UCSD-AML1 (cell line): ENCODE results near the gene ARFIP2.

Experiments used
- DNase-seq: peaks from one replicate; lab custom pipeline; 2025; ENCODE audit not compliant: unreplicated experiment; lab: John Stamatoyannopoulos, UW

Gene ARFIP2

GRCh38 chr11:6448574-6448973 lies 32.6 kb downstream of the ARFIP2 start:
- no peak for DNase-seq

- peak; percentile 59 for DNase-seq
These were observed 37.7 kb downstream of the ARFIP2 start for GRCh38 chr11:6443269-6444003.

GRCh38 chr11:6442441-6442840 lies 38.7 kb downstream of the ARFIP2 start:
- DNase-seq, result no peak

- no peak for DNase-seq
These were observed 40.2 kb downstream of the ARFIP2 start, which contains the start of gene HPX for GRCh38 chr11:6440906-6441358. Gene HPX (minus strand): TSS chr11:6440987. CDS start chr11:6440963, 24 bp downstream.

GRCh38 chr11:6438979-6439571 lies 42.1 kb downstream of the ARFIP2 start:
- peak; percentile 47 for DNase-seq

- no peak for DNase-seq
These were observed 43.1 kb downstream of the ARFIP2 start for GRCh38 chr11:6437993-6438392.

GRCh38 chr11:6437423-6437822 lies 43.7 kb downstream of the ARFIP2 start:
- DNase-seq, result no peak

- DNase-seq, result no peak
These were observed 47.0 kb downstream of the ARFIP2 start for GRCh38 chr11:6433998-6434660.

- DNase-seq, result no peak
These were observed 49.3 kb downstream of the ARFIP2 start for GRCh38 chr11:6431861-6432260.

- DNase-seq, result no peak
These were observed 53.6 kb downstream of the ARFIP2 start for GRCh38 chr11:6427516-6427915.
